ENCODE measurements around the gene KRTAP25-1.

KRTAP25-1 gene

DNA sequence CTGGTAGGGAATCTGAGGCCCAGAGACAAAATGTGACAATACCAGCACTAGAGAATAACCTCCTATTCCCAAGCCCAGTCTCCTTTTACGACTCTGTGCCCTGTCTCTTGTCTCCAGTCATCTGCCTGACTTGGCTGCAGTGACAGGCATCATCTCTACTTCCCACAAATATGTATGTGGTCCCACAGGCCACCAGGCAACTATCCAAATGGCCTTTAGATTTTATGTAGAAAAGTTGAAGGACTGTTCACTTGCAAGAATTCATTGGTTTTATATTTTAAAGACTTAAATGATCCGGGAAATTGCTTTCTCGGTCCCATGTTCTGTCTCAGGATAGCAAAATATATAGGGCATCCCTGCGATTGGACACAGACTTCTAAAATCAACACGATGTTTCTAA, 18.2 kb downstream of the KRTAP25-1 start:
- H3K36me3 ChIP-seq (ENCODE audit: insufficient read depth, low read length): no peaks in the 10 kb centered on the region
- no peaks in the 10 kb centered on the region; the same call in 1 of the 2 replicates for H3K9me3 ChIP-seq (ENCODE audit: control insufficient read depth, insufficient read depth, low read length)
- H3K9ac ChIP-seq (ENCODE audit: low read depth, low read length): no peak overlapping the region
- H3K4me1 ChIP-seq (ENCODE audit: insufficient read depth, low read length): no peaks in the 10 kb centered on the region

- Histone ChIP-seq H3K36me3 (ENCODE audit: insufficient read depth, low read length) (no peaks in the 10 kb centered on the region), H3K9ac (ENCODE audit: low read depth, low read length) (no peak overlapping the region), H3K4me1 (ENCODE audit: insufficient read depth, low read length) (no peaks in the 10 kb centered on the region), H3K9me3 (ENCODE audit: control insufficient read depth, insufficient read depth, low read length) (no peaks in the 10 kb centered on the region; the same call in 1 of the 2 replicates)
Observed at GRCh38 chr21:30269803-30270530, 19.3 kb downstream of the KRTAP25-1 start.

GRCh38 chr21:30268608-30269197, 20.6 kb downstream of the KRTAP25-1 start:
- Histone ChIP-seq H3K9me3 (ENCODE audit: control insufficient read depth, insufficient read depth, low read length) (no peaks in the 10 kb centered on the region; the same call in 1 of the 2 replicates), H3K4me1 (ENCODE audit: insufficient read depth, low read length) (no peaks in the 10 kb centered on the region), H3K9ac (ENCODE audit: low read depth, low read length) (no peak overlapping the region), H3K36me3 (ENCODE audit: insufficient read depth, low read length) (no peaks in the 10 kb centered on the region)

GRCh38 chr21:30257773-30258172, 31.5 kb downstream of the KRTAP25-1 start:
- H3K9ac ChIP-seq (ENCODE audit: low read depth, low read length): no peak overlapping the region
- H3K9me3 ChIP-seq (ENCODE audit: control insufficient read depth, insufficient read depth, low read length): no peaks in the 10 kb centered on the region
- no peaks in the 10 kb centered on the region for H3K36me3 ChIP-seq (ENCODE audit: insufficient read depth, low read length)
- H3K4me1 ChIP-seq (ENCODE audit: insufficient read depth, low read length): no peaks in the 10 kb centered on the region

DNA sequence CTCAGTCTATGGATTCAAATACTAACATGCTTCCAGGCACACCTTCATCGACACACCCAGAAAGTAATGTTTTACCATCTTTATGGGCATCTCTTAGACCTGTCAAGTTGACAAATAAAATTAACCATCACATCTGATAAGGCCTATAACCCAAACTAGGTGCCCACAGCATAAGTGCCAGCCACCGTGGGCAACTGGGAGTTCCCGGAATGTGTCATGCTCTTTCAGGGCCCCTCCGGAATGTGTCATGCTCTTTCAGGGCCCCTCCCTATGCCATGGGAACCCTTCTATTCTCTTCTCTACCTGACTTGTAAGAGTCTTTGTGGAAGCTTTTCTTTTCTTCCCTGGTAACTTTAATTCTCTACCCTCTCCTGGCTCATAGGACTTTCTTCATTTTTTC, 33.2 kb downstream of the KRTAP25-1 start:
- Histone ChIP-seq H3K36me3 (ENCODE audit: insufficient read depth, low read length) (no peaks in the 10 kb centered on the region), H3K9ac (ENCODE audit: low read depth, low read length) (no peak overlapping the region), H3K4me1 (ENCODE audit: insufficient read depth, low read length) (no peaks in the 10 kb centered on the region), H3K9me3 (ENCODE audit: control insufficient read depth, insufficient read depth, low read length) (no peaks in the 10 kb centered on the region)

GRCh38 chr21:30255679-30256078, 33.6 kb downstream of the KRTAP25-1 start:
- no peaks in the 10 kb centered on the region for H3K36me3 ChIP-seq (ENCODE audit: insufficient read depth, low read length)
- no peaks in the 10 kb centered on the region for H3K4me1 ChIP-seq (ENCODE audit: insufficient read depth, low read length)
- no peaks in the 10 kb centered on the region for H3K9me3 ChIP-seq (ENCODE audit: control insufficient read depth, insufficient read depth, low read length)
- H3K9ac ChIP-seq (ENCODE audit: low read depth, low read length): no peak overlapping the region

DNA sequence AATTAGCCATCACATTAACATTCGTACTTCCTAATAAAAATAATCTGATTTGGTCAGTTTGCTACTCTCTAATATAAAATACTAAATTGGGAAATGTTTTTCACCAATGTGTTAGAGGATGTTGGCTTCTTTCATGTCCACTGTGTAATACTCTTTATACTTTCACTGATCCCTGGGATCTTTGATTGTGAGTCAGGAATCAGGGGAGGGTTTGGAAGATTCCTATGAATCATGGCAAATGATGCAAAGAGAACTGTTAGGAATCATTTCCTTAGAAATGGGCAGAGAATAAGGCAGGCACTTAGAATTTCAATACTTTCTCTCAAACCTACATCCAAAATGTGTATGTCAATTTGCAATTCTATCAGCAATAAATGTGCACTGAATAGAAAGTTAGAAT, 37.5 kb downstream of the KRTAP25-1 start:
- H3K36me3 ChIP-seq (ENCODE audit: insufficient read depth, low read length): no peaks in the 10 kb centered on the region
- no peak overlapping the region for H3K9ac ChIP-seq (ENCODE audit: low read depth, low read length)
- H3K9me3 ChIP-seq (ENCODE audit: control insufficient read depth, insufficient read depth, low read length): no peaks in the 10 kb centered on the region
- H3K4me1 ChIP-seq (ENCODE audit: insufficient read depth, low read length): no peaks in the 10 kb centered on the region

DNA sequence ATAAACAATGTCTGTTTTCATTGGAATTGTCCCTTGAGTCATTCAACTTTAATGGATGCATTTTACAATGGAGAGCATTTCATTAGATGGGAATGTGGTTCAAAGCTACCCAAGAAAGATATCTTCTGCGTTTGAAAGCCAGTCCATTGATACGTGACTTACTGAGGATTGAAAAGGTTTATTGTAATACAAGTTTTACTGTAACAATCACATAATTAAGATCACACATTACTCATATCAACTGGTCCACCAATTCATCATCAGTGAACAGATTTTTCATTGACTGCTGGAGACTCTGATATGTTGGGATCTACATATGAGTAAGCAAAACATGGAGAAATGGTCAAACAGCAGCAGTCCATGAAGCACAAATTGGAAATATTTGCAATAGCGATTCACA, 39.4 kb downstream of the KRTAP25-1 start:
- Histone ChIP-seq H3K4me1 (ENCODE audit: insufficient read depth, low read length) (no peaks in the 10 kb centered on the region), H3K9ac (ENCODE audit: low read depth, low read length) (no peak overlapping the region), H3K9me3 (ENCODE audit: control insufficient read depth, insufficient read depth, low read length) (no peaks in the 10 kb centered on the region), H3K36me3 (ENCODE audit: insufficient read depth, low read length) (no peaks in the 10 kb centered on the region)

GRCh38 chr21:30248844-30249243, 40.5 kb downstream of the KRTAP25-1 start:
- Histone ChIP-seq H3K4me1 (ENCODE audit: insufficient read depth, low read length) (no peaks in the 10 kb centered on the region), H3K36me3 (ENCODE audit: insufficient read depth, low read length) (no peaks in the 10 kb centered on the region), H3K9me3 (ENCODE audit: control insufficient read depth, insufficient read depth, low read length) (no peaks in the 10 kb centered on the region), H3K9ac (ENCODE audit: low read depth, low read length) (no peak overlapping the region)

DNA sequence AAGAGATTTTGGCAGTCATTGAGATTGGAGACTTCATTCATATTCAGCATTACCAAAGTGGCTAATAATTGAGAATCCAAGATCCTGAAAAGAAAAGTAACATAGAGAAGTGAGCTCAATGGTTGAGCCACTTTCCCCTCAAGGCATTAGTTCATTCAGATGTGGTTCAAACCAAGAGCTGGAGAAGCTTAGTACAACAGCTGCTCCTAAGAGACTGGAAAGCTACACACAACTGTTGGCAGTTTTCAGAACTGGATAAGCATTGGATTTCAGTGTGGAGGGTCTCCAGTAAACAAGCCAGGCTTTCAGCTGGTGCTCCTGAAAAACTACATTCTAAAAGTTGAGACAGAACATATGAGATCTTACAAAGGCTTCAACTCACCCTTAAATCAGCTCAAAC, 44.3 kb downstream of the KRTAP25-1 start:
- no peak overlapping the region for H3K9ac ChIP-seq (ENCODE audit: low read depth, low read length)
- H3K36me3 ChIP-seq (ENCODE audit: insufficient read depth, low read length): no peaks in the 10 kb centered on the region
- H3K9me3 ChIP-seq (ENCODE audit: control insufficient read depth, insufficient read depth, low read length): no peaks in the 10 kb centered on the region
- H3K4me1 ChIP-seq (ENCODE audit: insufficient read depth, low read length): no peaks in the 10 kb centered on the region

DNA sequence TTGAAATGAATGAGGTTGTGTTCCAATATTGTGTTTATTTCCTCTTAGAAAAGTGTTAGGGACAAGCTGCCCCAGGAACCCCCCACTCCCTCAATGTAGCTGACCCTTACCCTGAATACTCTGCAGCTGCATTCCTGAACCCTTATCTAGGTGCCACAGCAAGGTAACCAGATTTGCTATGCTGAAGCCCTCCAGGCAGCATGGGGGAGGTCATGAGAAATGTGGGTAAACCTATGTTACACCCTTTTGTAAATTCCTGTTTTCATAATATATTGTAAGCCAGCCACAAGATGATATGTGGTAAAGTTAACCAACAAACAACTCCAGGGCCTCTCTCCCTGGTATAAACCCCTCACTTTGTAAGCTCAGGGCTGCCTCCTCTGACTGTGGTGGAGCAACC, 45.6 kb downstream of the KRTAP25-1 start:
- H3K4me1 ChIP-seq (ENCODE audit: insufficient read depth, low read length): no peaks in the 10 kb centered on the region
- H3K9ac ChIP-seq (ENCODE audit: low read depth, low read length): no peak overlapping the region
- H3K36me3 ChIP-seq (ENCODE audit: insufficient read depth, low read length): no peaks in the 10 kb centered on the region
- H3K9me3 ChIP-seq (ENCODE audit: control insufficient read depth, insufficient read depth, low read length): no peaks in the 10 kb centered on the region

GRCh38 chr21:30240661-30241060, 48.7 kb downstream of the KRTAP25-1 start:
- Histone ChIP-seq H3K36me3 (ENCODE audit: insufficient read depth, low read length) (no peaks in the 10 kb centered on the region), H3K9me3 (ENCODE audit: control insufficient read depth, insufficient read depth, low read length) (no peaks in the 10 kb centered on the region), H3K4me1 (ENCODE audit: insufficient read depth, low read length) (no peaks in the 10 kb centered on the region), H3K9ac (ENCODE audit: low read depth, low read length) (no peak overlapping the region)
